KMS-11 (cell line): Measurements from ENCODE around the gene ARHGAP44.

ENCODE experiments used
- H2AFZ ChIP-seq: fragments of 200-600 bp; sonication (generic); 2 replicates; pipeline ENCODE4 v1.6.1; 2016; ENCODE audit warnings: antibody characterized with exemption, mixed run types, low read depth
- H3K27ac ChIP-seq: fragments of 200-600 bp; sonication (generic); 2 replicates; pipeline ENCODE4 v1.6.1; 2016; ENCODE audit warnings: mild to moderate bottlenecking, mixed run types
- H3K27me3 ChIP-seq: fragments of 200-600 bp; sonication (generic); 2 replicates; pipeline ENCODE4 v1.6.1; 2017; ENCODE audit warnings: mild to moderate bottlenecking, low read depth, mixed run types, moderate library complexity; ENCODE audit not compliant: insufficient read depth
- H3K36me3 ChIP-seq: fragments of 200-600 bp; sonication (generic); 2 replicates; pipeline ENCODE4 v1.6.1; 2017; ENCODE audit warnings: mild to moderate bottlenecking, mixed run types; ENCODE audit not compliant: insufficient read depth
- H3K4me1 ChIP-seq: fragments of 200-600 bp; sonication (generic); 2 replicates; pipeline ENCODE4 v1.6.1; 2016; ENCODE audit warnings: mild to moderate bottlenecking, low read depth, mixed run types; ENCODE audit not compliant: poor library complexity, severe bottlenecking
- H3K4me2 ChIP-seq: fragments of 200-600 bp; sonication (generic); 2 replicates; pipeline ENCODE4 v1.7.0; 2016; ENCODE audit warnings: mild to moderate bottlenecking, mixed run types
- H3K4me3 ChIP-seq: fragments of 200-600 bp; sonication (generic); IDR thresholded peaks from 2 replicates; pipeline ENCODE4 v1.6.1; 2017; ENCODE audit warnings: low read depth, low read length, mixed read lengths; ENCODE audit not compliant: insufficient read depth
- H3K79me2 ChIP-seq: fragments of 200-600 bp; sonication (generic); 2 replicates; pipeline ENCODE4 v1.6.1; 2016; ENCODE audit warnings: low read depth, mixed run types; ENCODE audit not compliant: insufficient read depth
- H3K9ac ChIP-seq: fragments of 200-600 bp; sonication (generic); 2 replicates; pipeline ENCODE4 v1.6.1; 2016; ENCODE audit warnings: mild to moderate bottlenecking, mixed run types
- H4K20me1 ChIP-seq: fragments of 200-600 bp; sonication (generic); 2 replicates; pipeline ENCODE4 v1.6.1; 2016; ENCODE audit warnings: mild to moderate bottlenecking, mixed run types; ENCODE audit not compliant: insufficient read depth
- CTCF ChIP-seq: fragments of 200-600 bp; sonication (generic); conservative IDR thresholded peaks from 2 replicates; pipeline ENCODE4 v1.6.1; 2017; ENCODE audit warnings: low read depth, mild to moderate bottlenecking, antibody characterized with exemption, low read length, moderate library complexity, mixed read lengths

ARHGAP44 gene

DNA sequence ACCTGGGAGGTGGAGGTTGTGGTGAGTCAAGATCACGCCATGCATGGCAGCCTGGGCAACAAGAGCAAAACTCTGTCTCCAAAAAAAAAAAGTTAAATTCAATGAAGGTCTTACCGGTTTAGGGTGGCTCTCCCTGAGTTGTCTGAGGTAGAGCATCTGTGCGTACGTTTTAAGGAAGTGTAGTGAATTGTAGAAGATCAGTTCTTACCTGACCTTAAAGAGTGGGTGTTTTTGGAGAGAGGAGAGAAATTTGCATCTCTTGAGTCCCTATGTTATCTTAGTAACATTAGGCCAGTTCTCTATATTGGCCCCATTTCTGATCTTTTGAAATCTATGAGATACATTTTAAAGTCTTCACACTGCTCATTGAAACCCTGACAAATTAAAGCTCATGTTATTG lies 172.4 kb downstream of the ARHGAP44 start:
- Histone ChIP-seq H4K20me1 (no peaks in the 10 kb centered on the region), H3K4me1 (no peaks in the 10 kb centered on the region), H3K4me3 (no peak overlapping the region), H3K4me2 (no peak overlapping the region), H3K9ac (no peak overlapping the region), H2AFZ (no peak overlapping the region), H3K79me2 (no peaks in the 10 kb centered on the region), H3K27me3 (no peaks in the 10 kb centered on the region), H3K27ac (no peak overlapping the region), H3K36me3 (no peaks in the 10 kb centered on the region)
- no peak for TF ChIP-seq CTCF

DNA sequence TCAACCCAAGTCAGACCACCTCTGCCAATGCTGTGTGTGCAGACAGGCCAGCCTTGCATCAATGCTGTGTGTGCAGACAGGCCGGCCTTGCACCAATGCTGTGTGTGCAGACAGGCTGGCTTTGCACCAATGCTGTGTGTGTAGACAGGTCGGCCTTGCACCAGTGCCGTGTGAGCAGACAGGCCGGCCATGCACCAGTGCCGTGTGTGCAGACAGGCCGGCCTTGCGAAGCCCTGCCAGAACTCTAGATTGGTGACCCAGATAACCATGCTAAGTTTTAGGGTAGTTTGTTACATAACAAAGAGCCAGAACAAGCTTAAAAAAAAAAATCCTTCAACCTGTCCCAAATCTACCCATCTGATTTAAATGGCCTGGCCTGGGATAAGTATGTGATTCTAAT lies 174.2 kb downstream of the ARHGAP44 start:
- Histone ChIP-seq H4K20me1 (no peaks in the 10 kb centered on the region), H3K4me2 (no peak overlapping the region), H3K27ac (no peak overlapping the region), H3K4me3 (no peak overlapping the region), H3K4me1 (no peaks in the 10 kb centered on the region), H2AFZ (no peak overlapping the region), H3K79me2 (no peaks in the 10 kb centered on the region), H3K27me3 (no peaks in the 10 kb centered on the region), H3K9ac (no peak overlapping the region), H3K36me3 (no peaks in the 10 kb centered on the region)
- TF ChIP-seq CTCF = no peak

GRCh38 chr17:12964162-12964561 lies 174.9 kb downstream of the ARHGAP44 start:
- no peak overlapping the region for H3K4me2 ChIP-seq
- no peak overlapping the region for H3K4me3 ChIP-seq
- no peaks in the 10 kb centered on the region for H3K79me2 ChIP-seq
- H3K9ac ChIP-seq = no peak overlapping the region
- no peaks in the 10 kb centered on the region for H3K27me3 ChIP-seq
- no peak overlapping the region for H2AFZ ChIP-seq
- H3K27ac ChIP-seq = no peak overlapping the region
- H3K4me1 ChIP-seq = no peaks in the 10 kb centered on the region
- no peaks in the 10 kb centered on the region for H4K20me1 ChIP-seq
- TF ChIP-seq CTCF = no peak
- H3K36me3 ChIP-seq = no peaks in the 10 kb centered on the region

DNA sequence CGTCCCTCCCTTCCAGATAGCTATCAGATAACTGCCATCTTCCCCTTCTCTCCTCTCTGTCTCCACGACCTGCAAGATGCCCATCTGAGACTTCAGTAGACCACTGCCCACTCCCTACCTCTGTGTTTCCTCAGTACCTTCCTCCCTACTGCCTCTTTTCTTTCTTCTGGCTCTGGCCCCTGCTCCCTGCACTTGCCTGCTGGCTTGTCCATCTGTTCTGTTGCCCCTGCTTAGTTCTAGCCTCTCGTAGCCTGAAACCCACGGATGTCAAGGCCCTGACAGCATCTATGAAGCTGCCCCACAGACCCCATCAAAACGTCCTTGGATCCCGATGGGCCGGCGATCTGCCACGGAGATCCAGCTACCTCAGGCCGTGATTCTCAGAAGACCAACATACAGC lies 175.5 kb downstream of the ARHGAP44 start:
- H3K27ac ChIP-seq = no peak overlapping the region
- H3K4me2 ChIP-seq = no peak overlapping the region
- no peak overlapping the region for H3K9ac ChIP-seq
- H3K4me3 ChIP-seq = no peak overlapping the region
- TF ChIP-seq CTCF = no peak
- H3K4me1 ChIP-seq = no peaks in the 10 kb centered on the region
- H3K36me3 ChIP-seq = no peaks in the 10 kb centered on the region
- no peaks in the 10 kb centered on the region for H3K79me2 ChIP-seq
- H2AFZ ChIP-seq = no peak overlapping the region
- no peaks in the 10 kb centered on the region for H3K27me3 ChIP-seq
- no peaks in the 10 kb centered on the region for H4K20me1 ChIP-seq

GRCh38 chr17:12965988-12966387 lies 176.7 kb downstream of the ARHGAP44 start:
- Histone ChIP-seq H3K4me2 (no peak overlapping the region), H2AFZ (no peak overlapping the region), H3K9ac (no peak overlapping the region), H3K27me3 (no peaks in the 10 kb centered on the region), H4K20me1 (no peaks in the 10 kb centered on the region), H3K4me1 (no peaks in the 10 kb centered on the region), H3K36me3 (no peaks in the 10 kb centered on the region), H3K79me2 (no peaks in the 10 kb centered on the region), H3K4me3 (no peak overlapping the region), H3K27ac (no peak overlapping the region)
- no peak for TF ChIP-seq CTCF
